Adrenal gland (tissue), 12 donors: ENCODE data around the gene SSBP2. TPM values are rescaled to one million over a fixed set of nuclear protein-coding genes. Genes with fewer than 3 reads are reported as not detected.
A peak's percentile ranks its signal among the peaks of the same experiment; 100 is the strongest.

Experiments used
- DNase-seq, 7 donors: peaks; one replicate each; pipeline ENCODE4 v3.0.0-alpha.2; 2019 to 2020
- H3K27ac ChIP-seq, 5 donors: fragments of 200-600 bp; sonication (generic) in 4 of 5; 1 replicate in 3 of 5; 2 replicates in 2 of 5; pipeline versions ENCODE4 v1.5.1 to v1.8.0; 2016 to 2020; ENCODE audit warnings: mild to moderate bottlenecking in 1 of 5
- H3K27me3 ChIP-seq: fragments of 200-600 bp; 2 replicates; pipeline ENCODE4 v1.8.0; 2021
- H3K36me3 ChIP-seq, 2 donors: fragments of 200-600 bp; replicated peaks in 1 of 2; 1 replicate in 1 of 2; 2 replicates in 1 of 2; pipeline versions ENCODE4 v1.5.1 to v1.8.0; 2018 to 2022
- H3K4me1 ChIP-seq, 2 donors: fragments of 200-600 bp; replicated peaks in 1 of 2; 1 replicate in 1 of 2; 2 replicates in 1 of 2; pipeline versions ENCODE4 v1.5.1 to v1.8.0; 2018 to 2021
- H3K4me3 ChIP-seq, 4 donors: fragments of 200-600 bp; sonication (generic) in 3 of 4; one replicate each; pipeline ENCODE4 v1.5.1; 2016 to 2018
- H3K9me3 ChIP-seq, 3 donors: fragments of 200-600 bp; sonication (generic) in 1 of 3; replicated peaks in 1 of 3; 1 replicate in 2 of 3; 2 replicates in 1 of 3; pipeline versions ENCODE4 v1.5.1 to v1.8.0; 2016 to 2021
- CTCF ChIP-seq, 6 experiments: fragments of 450-650 bp in 4 of 6; fragments of 200-600 bp in 2 of 6; sonication (generic) in 1 of 6; IDR thresholded peaks; 1 replicate in 5 of 6; 2 replicates in 1 of 6; pipeline versions ENCODE4 v1.5.1 to v1.8.0; 2016 to 2021; ENCODE audit warnings: antibody characterized with exemption in 6 of 6, mild to moderate bottlenecking in 2 of 6, moderate library complexity in 1 of 6
- POLR2A ChIP-seq, 2 donors: fragments of 450-650 bp; IDR thresholded peaks; one replicate each; pipeline ENCODE4 v1.6.1; 2017; ENCODE audit warnings: antibody characterized with exemption in 2 of 2, mild to moderate bottlenecking in 2 of 2, moderate library complexity in 1 of 2
- WGBS, 4 donors: extraction: QIAGEN DNeasy Blood & Tissue Kit in 2 of 4; methylation state at CpG; one replicate each; pipeline versions ENCODE4 v1.1.5 to v1.1.7; 2013 to 2017; 5-methylcytosine and 5-hydroxymethylcytosine counted together
- intact Hi-C, 2 donors: fragments of 100-400 bp; cut with DNase I; formaldehyde crosslinking; loops; one replicate each; pipeline versions ENCODE4 v1.14.1 to v1.15.0; 2022 to 2023
- polyA plus RNA-seq, 3 donors: library from polyadenylated mRNA; stranded (reverse); fragments of 200-250 nt in 2 of 3; fragments of 350-450 nt in 1 of 3; fragmentation: Illumina TruSeq in 1 of 3; extraction: RNeasy Lipid Tissue Mini Kit (QIAGEN cat#74804) in 1 of 3; gene quantifications; one replicate each; pipeline ENCODE4 v1.2.3, GENCODE V29; 2013 to 2014
- total RNA-seq, 9 donors: library from RNA; depleted of rRNA in 4 of 9; stranded (reverse); fragments of >200 nt in 4 of 9; fragments of 120-200 nt in 1 of 9; fragmentation: NEBNext Ultra II Directional in 1 of 9; extraction: Animal tissue kit (Norgen Biotek cat#: 25700) in 1 of 9; gene quantifications; one replicate each; pipeline versions ENCODE4 v1.1.0 to v1.2.4, GENCODE V29; 2013 to 2023
- donor health status: healthy with polysubstance abuse.
- donor health status: Bipolar disorder and iron deficiency.
- donor health status: DM: yes; HTN: yes; CAD: no.
- donor health status: DM: no; HTN: no; CAD: no.
- donor health status: DM: no; HTN: no; CAD: no.
- donor health status: DM: yes; HTN: yes; CAD: no.

Gene SSBP2
- total and polyA plus RNA-seq, 12 donors: 16.2 to 424 (median 25.4) TPM

GRCh38 chr5:81766611-81767010 is 15.7 kb upstream of the SSBP2 start:
- Histone ChIP-seq H3K9me3 (no peaks in the 10 kb centered on the region), H3K27me3 (no peaks in the 10 kb centered on the region), H3K4me1 (no peaks in the 10 kb centered on the region), H3K4me3 (no peak overlapping the region), H3K36me3 (no peaks in the 10 kb centered on the region), H3K27ac (no peak overlapping the region)
- WGBS, 4 donors: 82 to 92% (median 87%) methylated on average over 7 of the region's 7 CpGs
- intact Hi-C loops: no loop called here
- DNase-seq: no peak
- TF ChIP-seq POLR2A (IDR thresholded peaks at IDR 0.05) (no peak), CTCF (IDR thresholded peaks at IDR 0.05) (no peak)

- Histone ChIP-seq H3K9me3 (no peaks in the 10 kb centered on the region), H3K4me1 (peaks cover 0 to 9% of the 10 kb centered on the region in 2 donors), H3K27ac (peak overlapping the region in 1 of 5 donors; percentile 52), H3K4me3 (no peak overlapping the region), H3K36me3 (no peaks in the 10 kb centered on the region), H3K27me3 (no peaks in the 10 kb centered on the region)
- WGBS, 4 donors: 87 to 93% (median 91%) methylated on average over 4 of the region's 4 CpGs
- TF ChIP-seq POLR2A (IDR thresholded peaks at IDR 0.05) (no peak), CTCF (IDR thresholded peaks at IDR 0.05) (no peak)
- no peak for DNase-seq
- intact Hi-C loops: no loop called here
Measured at GRCh38 chr5:81763294-81763928, 12.5 kb upstream of the SSBP2 start.

- TF ChIP-seq CTCF (IDR thresholded peaks at IDR 0.05) (no peak), POLR2A (IDR thresholded peaks at IDR 0.05) (no peak)
- Histone ChIP-seq H3K36me3 (no peaks in the 10 kb centered on the region), H3K4me3 (no peak overlapping the region), H3K27ac (peak overlapping the region in 1 of 5 donors; percentile 52), H3K4me1 (peaks cover 0 to 9% of the 10 kb centered on the region in 2 donors), H3K27me3 (no peaks in the 10 kb centered on the region), H3K9me3 (no peaks in the 10 kb centered on the region)
- intact Hi-C loops: no loop called here
- 83 to 89% (median 84%) methylated on average over 4 of the region's 4 CpGs for WGBS, 4 donors
- DNase-seq: no peak
Measured at GRCh38 chr5:81762853-81763252, 12.0 kb upstream of the SSBP2 start.

GRCh38 chr5:81762401-81762800 is 11.5 kb upstream of the SSBP2 start:
- Histone ChIP-seq H3K4me3 (no peak overlapping the region), H3K27ac (no peak overlapping the region), H3K36me3 (no peaks in the 10 kb centered on the region), H3K27me3 (no peaks in the 10 kb centered on the region), H3K4me1 (peaks cover 0 to 9% of the 10 kb centered on the region in 2 donors), H3K9me3 (no peaks in the 10 kb centered on the region)
- WGBS, 4 donors: 92 to 96% (median 94%) methylated on average over 3 of the region's 3 CpGs
- intact Hi-C loops: no loop called here
- no peak for TF ChIP-seq POLR2A (IDR thresholded peaks at IDR 0.05)
- TF ChIP-seq CTCF (IDR thresholded peaks at IDR 0.05): no peak
- no peak for DNase-seq
